ENCODE results near the gene TADA2A. TPM values are rescaled to one million over a fixed set of nuclear protein-coding genes. Genes with fewer than 3 reads are reported as not detected.
"Not testable (repeated sequence)": the region's sequence is repeated elsewhere in the genome, so short reads cannot be mapped to it uniquely, and the experiment has no call there.

The TADA2A gene
- polyA plus RNA-seq, 4 donors, result 16.6 to 28.8 (median 21.6) TPM

DNA sequence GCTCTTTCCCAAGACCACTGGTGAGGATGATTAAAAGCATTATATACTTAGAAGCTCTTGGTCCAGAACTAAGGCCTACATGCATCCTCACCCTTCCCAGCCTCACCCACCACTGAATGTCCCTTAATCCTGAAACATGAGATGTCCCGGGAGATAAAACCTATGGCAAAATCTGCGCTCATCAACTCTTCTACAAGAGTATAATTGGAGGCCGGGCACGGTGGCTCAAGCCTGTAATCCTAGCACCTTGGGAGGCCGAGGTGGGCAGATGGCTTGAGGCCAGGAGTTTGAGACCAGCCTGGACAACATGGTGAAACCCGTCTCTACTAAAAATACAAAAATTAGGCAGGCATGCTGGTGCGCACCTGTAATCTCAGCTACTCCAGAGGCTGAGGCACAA lies 13.3 kb upstream of the TADA2A start:
- no peak for DNase-seq (ENCODE audit: low read depth in 4 of 4, low spot score in 3 of 4)

DNA sequence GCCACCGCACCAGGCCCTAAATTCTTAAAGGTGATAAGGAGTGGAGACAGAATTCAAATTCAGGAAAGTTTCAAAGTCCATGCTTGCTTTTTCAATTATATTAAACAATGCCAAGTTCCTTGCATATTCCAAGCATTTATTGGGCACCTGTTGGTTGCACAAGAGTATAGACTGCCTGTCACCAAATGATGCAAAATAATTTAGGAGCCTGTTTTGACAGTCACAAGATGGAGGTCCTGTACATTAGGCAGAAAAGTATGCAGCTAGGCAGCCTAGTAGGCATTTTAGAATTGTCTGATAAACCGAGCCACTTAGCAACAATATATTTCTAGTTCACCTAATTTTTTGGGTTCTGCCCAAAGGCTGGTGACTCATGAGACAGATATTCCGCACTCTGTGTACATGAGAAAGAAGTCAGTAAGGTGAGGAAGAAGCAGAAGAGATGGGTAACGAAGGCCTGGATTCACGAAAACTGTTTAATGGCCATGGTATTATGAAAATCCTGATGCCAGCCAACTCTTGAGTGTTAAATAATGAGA lies 7.4 kb upstream of the TADA2A start:
- no peak for DNase-seq (ENCODE audit: low read depth in 4 of 4, low spot score in 3 of 4)

GRCh38 chr17:37400505-37400904 lies 6.2 kb upstream of the TADA2A start:
- no peak for DNase-seq (ENCODE audit: low read depth in 4 of 4, low spot score in 3 of 4)

DNA sequence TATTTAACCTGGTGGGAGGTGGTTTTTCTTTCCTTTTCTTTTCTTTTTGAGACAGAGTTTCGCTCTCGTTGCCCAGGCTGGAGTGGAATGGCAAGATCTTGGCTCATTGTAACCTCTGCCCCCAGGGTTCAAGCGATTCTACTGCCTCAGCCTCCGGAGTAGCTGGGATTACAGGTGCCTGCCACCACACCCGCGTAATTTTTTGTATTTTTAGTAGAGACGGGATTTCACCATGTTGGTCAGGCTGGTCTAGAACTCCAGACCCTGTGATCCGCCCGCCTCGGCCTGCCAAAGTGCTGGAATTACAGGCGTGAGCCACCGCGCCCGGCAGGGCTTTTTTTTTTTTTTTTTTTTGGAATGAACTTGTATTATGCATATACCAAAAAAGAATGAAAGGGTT lies 1.2 kb upstream of the TADA2A start:
- not testable (repeated sequence) for DNase-seq (ENCODE audit: low read depth in 4 of 4, low spot score in 3 of 4)

DNA sequence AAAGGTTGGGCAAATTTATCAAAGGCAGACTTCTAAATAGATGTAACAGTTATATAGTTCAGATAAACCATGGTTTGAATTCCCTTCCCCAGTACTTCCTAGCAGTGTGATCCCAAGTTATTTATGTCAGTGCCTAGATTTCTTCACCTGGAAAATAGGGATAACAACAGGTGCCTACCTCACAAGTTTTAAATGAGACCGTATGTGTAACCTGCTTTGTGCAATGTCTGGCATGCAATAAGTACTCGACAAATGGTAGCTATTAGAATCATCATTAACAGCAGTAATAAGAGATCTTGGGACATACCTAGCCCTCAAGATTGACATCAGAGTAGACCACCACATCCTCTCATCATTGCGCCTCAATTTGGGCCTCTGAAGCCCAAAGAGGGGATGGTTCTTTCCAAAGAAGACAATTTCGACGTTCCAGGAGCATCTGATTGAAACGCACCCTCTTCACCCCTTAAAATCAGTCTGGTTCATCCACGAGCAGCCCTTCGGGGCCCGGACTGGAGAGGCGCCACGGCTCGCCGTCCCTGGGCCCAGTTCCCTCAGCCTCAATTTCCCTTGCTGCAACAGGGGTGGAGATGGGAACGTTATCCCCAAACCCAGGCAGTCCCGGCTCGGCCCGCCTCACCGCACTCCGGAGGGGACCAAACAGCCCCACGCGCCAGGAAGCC lies 591 bp upstream of the TADA2A start:
- DNase-seq (ENCODE audit: low read depth in 4 of 4, low spot score in 3 of 4), result peak in 1 of 4 donors; percentile 12

- DNase-seq (ENCODE audit: low read depth in 4 of 4, low spot score in 3 of 4), result not testable (repeated sequence)
These were observed 1.4 kb downstream of the TADA2A start for GRCh38 chr17:37408145-37408479.

DNA sequence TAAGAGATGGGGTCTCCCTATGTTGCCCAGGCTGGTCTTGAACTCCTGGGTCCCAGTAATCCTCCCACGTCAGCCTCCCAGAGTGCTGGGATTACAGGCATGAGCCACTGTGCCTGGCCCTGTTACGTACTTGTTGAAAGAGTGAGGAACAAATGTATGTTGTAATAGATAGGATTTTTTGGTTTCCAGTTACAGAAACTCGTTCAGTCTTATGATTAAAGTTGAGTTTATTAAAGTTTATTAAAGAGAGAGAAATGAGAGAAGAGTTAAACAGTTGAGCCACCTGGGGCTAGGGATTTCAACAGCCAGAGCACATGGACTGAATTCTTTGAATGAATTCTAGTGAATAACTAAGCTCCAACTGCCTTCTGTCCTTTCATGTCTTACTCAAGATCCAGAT lies 3.7 kb downstream of the TADA2A start:
- DNase-seq (ENCODE audit: low read depth in 4 of 4, low spot score in 3 of 4), result no peak

DNA sequence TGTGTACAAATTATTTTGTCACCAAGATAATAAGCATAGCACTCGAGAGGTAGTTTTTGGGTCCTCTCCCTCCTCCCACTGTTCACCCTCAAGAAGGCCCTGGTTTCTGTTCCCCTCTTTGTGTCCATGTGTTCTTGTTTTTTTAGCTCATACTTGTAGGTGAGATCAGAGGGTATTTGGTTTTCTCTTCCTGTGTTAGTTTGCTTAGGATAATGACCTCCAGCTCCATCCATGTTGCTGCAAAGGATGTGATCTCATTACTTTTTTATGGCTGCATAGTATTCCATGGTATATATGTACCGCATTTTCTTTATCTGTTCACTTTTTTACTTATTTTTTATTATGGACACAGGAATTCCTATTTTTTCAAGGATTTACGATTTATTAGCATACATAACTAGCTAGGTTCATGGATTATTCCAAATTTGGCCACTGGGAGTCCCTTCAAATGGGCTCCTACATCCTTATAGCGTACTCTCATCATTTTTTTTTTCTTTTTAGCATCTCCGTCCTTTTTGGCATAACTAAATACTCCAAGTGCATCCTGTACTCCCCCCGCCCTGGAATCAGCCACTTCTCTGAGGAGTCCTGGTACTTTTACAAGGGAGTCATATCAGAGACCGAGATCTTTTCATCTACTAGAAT lies 7.3 kb downstream of the TADA2A start:
- no peak for DNase-seq (ENCODE audit: low read depth in 4 of 4, low spot score in 3 of 4)

DNA sequence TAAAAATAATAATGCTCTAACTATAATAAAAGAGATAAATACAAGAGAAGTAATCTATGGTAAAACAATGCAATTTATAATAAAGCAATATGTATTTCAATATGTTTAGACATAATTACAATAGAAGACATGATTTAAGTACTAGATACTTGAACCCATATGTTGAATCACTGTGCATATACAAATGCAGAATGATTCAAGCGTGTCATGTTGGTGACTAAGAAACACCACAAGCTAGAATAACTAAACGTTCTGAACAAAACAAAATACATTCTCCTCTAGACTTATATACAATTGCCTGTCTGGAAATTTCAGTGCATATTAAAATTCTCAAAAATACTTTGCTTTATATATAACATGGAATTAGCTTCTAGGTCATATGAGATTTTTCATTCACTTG lies 11.2 kb downstream of the TADA2A start:
- DNase-seq (ENCODE audit: low read depth in 4 of 4, low spot score in 3 of 4), result no peak

DNA sequence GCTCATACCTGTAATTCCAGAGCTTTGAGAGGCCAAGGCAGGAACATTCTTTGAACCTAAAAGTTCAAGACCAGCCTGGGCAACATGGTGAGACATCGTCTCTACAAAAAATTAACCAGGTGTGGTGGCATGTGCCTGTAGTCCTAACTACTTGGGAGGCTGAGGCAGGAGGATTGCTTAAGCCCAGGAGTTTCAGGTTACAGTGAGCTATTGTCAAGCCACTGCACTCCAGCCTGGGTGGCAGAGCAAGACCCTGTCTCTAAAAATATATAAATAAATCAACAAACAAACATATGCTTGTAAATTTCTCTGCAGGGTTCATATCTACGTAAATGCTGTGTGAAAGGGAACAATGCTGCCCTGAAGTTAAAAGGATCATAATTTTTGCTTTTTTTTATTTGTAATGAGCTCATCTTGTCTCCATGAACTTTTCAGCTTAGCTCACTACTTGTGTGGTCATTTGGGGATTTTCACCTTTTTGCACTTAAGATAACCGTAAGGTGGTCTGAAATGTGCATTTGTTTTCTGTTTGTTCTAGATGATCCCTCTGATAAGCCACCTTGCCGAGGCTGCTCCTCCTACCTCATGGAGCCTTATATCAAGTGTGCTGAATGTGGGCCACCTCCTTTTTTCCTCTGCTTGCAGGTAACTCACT lies 16.4 kb downstream of the TADA2A start:
- DNase-seq (ENCODE audit: low read depth in 4 of 4, low spot score in 3 of 4), result no peak

GRCh38 chr17:37425268-37425667 lies 18.6 kb downstream of the TADA2A start:
- DNase-seq (ENCODE audit: low read depth in 4 of 4, low spot score in 3 of 4), result no peak

GRCh38 chr17:37429039-37429438 lies 22.4 kb downstream of the TADA2A start:
- no peak for DNase-seq (ENCODE audit: low read depth in 4 of 4, low spot score in 3 of 4)

DNA sequence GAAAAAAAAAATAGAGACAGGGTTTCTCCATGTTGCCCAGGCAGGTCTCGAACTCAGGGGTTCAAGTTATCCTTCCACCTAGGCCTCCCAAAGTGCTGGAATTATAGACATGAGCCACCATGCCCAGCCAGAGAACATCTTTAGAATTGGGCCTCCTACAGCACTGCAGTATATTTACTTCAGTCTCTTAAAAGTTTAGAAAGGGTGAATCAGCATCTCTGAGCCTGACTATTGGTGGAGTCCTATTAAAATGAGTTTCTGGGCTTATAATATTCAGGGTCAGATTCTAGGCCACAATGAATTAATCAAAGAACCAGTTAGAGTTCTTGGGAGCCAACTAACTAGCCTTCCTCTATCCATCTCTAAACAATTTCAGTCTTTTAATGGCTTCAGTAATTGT lies 22.8 kb downstream of the TADA2A start:
- DNase-seq (ENCODE audit: low read depth in 4 of 4, low spot score in 3 of 4), result no peak

GRCh38 chr17:37430051-37430627 lies 23.5 kb downstream of the TADA2A start:
- DNase-seq (ENCODE audit: low read depth in 4 of 4, low spot score in 3 of 4), result no peak

GRCh38 chr17:37432671-37433070 lies 26.0 kb downstream of the TADA2A start:
- no peak for DNase-seq (ENCODE audit: low read depth in 4 of 4, low spot score in 3 of 4)

GRCh38 chr17:37438141-37438540 lies 31.5 kb downstream of the TADA2A start:
- DNase-seq (ENCODE audit: low read depth in 4 of 4, low spot score in 3 of 4), result no peak

GRCh38 chr17:37440424-37440823 lies 33.7 kb downstream of the TADA2A start:
- no peak for DNase-seq (ENCODE audit: low read depth in 4 of 4, low spot score in 3 of 4)

- DNase-seq (ENCODE audit: low read depth in 4 of 4, low spot score in 3 of 4), result not testable (repeated sequence)
These were observed 34.8 kb downstream of the TADA2A start for GRCh38 chr17:37441369-37442014.

DNA sequence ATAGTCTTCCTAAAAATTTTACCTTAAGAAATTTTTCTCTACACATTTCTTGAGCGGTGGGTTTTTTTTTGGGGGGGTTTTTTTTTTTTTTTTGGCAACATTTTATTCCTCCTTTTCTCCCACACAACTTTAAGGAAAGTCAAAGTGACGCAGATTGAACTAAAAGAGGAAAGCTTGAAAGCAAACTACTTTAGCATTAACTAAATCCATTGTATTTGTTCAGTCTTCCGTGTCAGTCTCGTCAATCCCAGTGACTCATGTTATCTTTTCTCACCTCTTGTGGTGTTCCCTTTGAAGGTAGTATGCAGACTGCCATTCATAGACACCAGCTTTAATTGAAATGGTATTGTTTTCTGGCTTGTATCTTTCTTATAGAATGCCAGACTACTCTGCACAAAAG lies 39.3 kb downstream of the TADA2A start:
- DNase-seq (ENCODE audit: low read depth in 4 of 4, low spot score in 3 of 4), result no peak

GRCh38 chr17:37447641-37448040 lies 41.0 kb downstream of the TADA2A start:
- DNase-seq (ENCODE audit: low read depth in 4 of 4, low spot score in 3 of 4), result no peak

DNA sequence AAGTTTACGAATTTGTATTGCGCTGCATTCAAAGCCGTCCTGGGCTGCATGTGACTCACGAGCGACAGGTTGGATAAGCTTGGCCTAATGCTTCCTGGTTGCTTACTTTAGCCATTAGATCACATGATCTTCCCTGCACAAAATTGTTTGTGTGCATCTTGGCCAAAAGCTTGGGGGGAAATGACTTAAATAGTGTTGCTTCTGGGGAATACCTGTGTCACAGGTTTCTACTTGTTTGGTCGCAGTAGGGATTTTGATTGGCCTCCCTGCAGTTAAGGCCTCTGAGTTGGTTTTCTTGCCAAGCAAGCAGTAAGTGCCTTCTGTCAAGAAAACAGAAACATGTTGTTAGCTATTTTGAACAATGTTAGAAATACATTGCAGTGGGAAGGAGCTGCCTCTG lies 43.4 kb downstream of the TADA2A start:
- DNase-seq (ENCODE audit: low read depth in 4 of 4, low spot score in 3 of 4), result no peak

Data from left renal pelvis (tissue), 4 donors.